ENCODE measurements around the gene B4GALT2.

Gene B4GALT2

DNA sequence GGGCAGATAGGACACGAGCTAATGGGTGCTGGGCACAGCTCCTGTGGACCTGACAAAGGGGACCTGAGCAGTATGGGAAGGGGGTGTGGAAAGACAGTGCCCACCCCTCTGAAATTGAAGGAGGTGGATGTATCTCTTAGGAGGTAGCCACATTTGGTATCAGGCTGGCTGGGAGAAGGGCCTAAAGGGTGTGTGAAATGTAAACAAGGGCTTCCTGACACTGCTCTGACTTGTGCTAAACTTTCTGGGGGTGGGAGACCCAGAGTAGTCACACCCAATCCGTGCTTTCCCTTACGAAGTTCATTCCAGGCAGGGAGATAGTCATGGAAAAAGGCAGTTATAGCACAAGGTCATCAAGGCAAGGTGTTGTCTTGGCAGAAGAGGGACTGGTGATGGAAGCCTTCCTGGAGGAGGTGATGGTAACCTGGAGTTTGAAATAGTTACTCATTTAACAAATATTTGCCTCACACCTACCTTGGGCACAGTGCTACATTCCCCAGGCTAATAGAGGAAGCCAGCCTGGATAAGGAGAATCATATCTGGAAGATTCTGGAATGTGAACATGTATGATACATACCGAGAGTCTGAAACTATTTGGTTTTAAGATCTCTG lies 7.1 kb downstream of the B4GALT2 start:
- DNase-seq = no peak

DNA sequence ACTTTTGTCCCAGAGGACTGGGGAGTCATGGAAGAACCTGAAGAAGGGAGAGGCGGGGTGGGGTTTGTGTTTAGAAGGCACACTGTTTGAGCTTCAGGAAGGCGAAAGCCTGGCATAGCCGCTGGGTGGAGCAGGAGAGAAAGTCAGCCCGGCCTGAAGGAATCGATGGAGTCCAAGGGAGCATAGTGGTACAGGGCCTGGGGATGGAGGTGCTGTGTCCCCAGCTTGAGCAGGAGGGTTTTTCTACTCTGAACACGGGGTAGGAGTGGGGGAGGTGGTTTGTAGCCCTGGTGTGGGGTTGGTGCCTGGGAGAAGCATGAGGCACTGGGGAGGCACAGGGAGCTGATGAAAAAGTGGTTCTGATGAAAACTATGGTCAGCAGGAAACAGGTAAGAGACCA lies 7.7 kb downstream of the B4GALT2 start:
- no peak for DNase-seq

DNA sequence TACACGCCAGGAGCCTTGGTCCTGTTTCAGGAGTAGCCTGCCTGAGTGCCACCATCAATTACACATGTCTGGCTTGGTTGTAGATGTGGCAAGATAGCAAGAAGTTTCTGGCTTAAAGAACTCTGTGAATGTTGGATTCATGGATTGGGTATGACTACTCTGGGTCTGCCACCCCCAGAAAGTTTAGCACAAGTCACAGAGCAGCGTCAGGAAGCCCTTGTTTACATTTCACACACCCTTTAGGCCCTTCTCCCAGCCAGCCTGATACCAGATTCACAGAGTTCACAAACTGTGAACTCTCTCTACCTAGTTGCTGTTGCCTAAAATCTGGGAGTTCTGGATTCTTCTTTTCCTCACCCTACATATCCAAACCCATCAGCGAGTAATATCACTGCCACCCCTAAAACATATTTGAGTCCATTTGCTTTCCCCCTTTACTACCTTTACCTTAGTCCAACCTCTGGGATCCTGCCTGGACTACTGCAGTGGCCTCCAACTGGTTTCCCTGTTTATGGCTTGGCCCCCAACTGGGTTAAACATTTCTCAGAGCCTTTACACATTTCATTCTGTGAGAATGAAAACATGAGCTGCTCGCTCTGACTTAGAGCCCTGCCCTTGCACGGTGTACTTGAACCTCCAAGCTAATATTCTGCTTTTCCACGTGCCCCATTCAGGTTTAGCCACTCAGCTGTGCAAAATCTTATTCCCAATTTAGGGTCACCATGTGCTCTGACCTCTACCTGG lies 8.3 kb downstream of the B4GALT2 start:
- DNase-seq = no peak

DNA sequence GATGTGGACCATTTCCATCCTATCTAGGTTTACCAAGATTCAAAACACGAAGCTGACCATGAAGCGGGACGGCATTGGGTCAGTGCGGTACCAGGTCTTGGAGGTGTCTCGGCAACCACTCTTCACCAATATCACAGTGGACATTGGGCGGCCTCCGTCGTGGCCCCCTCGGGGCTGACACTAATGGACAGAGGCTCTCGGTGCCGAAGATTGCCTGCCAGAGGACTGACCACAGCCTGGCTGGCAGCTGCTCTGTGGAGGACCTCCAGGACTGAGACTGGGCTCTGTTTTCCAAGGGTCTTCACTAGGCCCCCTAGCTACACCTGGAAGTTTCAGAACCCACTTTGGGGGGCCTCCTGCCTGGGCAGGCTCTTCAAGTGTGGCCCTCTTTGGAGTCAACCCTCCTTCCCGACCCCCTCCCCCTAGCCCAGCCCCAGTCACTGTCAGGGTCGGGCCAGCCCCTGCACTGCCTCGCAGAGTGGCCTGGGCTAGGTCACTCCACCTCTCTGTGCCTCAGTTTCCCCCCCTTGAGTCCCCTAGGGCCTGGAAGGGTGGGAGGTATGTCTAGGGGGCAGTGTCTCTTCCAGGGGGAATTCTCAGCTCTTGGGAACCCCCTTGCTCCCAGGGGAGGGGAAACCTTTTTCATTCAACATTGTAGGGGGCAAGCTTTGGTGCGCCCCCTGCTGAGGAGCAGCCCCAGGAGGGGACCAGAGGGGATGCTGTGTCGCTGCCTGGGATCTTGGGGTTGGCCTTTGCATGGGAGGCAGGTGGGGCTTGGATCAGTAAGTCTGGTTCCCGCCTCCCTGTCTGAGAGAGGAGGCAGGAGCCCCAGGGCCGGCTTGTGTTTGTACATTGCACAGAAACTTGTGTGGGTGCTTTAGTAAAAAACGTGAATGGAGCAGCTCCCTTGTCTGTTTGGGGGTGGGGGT lies 11.5 kb downstream of the B4GALT2 start:
- DNase-seq = no peak

DNA sequence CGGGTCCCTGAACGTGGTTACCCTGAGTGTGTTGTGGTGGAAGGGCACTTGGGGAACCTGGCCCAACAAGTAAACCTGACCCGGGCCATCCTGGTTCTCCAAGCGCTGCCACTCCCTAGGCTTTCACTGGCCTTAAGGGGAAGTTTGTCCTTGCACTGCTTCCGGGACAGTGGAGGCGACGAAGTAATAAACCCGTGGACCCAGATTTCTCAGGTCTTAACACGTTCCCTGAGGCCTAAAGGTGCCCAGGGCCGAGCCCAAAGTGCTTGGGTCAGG lies 12.1 kb downstream of the B4GALT2 start:
- DNase-seq = no peak

DNA sequence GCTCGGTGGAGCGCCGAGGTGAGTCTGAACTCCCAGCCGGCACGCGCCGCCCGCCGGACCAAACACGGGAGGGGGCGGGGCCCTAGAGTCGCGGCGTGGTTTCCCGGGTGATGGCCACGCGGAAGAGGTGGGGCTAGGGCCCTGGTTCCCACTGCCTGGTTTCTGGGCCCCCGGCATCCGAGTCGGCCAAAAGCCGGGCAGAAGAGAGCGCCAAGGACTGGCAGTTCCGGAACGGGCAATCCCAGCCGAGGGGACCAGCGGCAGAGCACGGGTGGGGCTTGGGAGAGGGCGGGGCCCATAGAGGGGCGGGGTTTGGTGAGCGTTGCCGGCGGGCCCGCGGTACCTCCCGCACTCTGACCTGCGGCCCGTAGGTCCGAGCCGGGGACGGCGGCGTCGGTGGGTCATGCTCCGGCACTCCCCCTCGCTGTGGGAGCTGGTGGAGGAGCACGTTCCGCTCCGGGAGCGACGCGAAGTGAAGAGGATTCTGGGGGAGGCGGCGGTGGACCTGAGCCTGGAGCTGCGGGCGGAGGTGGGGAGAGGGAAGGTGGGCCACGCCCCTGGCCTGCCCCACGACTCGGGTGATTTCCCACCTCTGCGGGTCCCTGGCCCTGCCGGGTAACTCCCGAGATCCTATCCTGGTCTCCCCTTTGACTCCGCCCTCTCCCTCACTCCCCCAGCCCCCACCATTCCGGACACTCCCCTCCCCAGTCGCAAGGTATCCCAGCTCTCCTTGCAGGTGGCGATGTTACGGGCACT lies 12.6 kb downstream of the B4GALT2 start, which contains the start of gene CCDC24:
TSS of gene CCDC24 (plus strand) at position 124 of the 756 bp plus-strand sequence. CDS start at position 404, 280 bp downstream.
- DNase-seq = peak; percentile 67 to 70

DNA sequence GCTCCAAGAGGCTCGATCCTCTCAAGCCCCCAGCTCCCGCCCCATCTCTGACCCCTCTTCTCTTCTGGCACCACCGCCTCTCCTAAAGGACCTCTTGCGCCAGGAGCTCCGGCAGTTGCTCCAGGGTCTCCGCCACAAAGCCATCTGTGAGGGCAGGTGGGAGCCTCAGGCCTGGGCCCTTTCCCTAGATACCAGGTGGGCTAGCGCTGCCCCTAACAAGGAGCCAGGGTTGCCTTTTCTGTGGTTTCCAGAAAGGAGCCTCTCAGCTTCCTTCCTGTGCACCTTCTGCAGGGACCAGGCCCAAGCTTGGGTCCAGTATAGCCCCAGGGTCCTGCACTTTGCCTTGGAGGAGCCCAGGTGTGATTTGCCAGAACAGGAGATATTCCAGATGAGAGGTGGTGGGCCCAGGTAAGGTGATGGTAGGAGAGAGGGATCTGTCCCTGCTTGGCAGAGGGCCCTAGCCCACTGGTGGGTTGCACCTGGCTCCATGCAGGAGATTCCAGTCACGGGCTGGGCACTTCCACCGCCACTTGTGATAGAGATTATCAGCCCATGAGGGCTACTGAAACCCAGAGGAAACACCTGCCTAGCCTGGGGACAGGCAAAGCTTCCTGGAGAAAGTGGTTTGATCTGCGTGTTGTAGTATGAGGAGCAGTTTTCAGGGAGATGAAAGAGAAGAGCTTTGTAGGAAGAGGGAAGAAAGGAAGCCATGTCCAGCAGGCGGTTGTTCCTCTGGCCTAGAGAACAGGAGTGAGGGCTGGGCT lies 13.4 kb downstream of the B4GALT2 start:
- DNase-seq = no peak

DNA sequence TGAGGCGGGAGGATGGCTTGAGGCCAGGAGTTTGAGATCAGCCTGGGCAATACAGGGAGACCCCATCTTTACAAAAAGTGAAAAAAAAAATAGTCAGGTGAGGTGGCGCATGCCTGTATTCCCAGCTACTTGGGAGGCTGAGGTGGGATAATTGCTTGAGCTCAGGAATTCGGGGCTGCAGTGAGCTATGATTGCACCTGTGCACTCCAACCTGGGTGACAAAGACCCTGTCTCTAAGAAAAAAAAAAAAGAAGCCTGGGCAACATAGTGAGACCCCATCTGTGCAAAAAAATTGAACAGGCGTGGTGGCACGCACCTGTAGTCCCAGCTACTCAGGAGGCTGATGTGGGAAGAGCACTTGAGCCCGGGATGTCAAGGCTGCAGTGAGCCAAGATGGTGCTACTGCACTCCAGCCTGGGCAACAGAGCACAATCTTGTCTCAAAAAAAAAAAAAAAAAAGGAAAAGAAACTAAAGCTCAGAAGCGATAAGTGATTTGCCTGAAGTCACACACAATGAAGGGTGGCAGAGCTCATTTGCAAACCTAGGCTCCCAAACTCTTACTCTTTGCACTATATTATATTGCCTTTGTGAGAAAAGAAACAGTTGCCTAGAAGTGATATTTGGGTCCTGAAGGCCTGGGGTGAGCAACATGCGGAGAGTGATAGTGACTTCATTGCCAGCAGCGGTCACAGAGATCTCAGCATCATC lies 14.3 kb downstream of the B4GALT2 start:
- no peak for DNase-seq

DNA sequence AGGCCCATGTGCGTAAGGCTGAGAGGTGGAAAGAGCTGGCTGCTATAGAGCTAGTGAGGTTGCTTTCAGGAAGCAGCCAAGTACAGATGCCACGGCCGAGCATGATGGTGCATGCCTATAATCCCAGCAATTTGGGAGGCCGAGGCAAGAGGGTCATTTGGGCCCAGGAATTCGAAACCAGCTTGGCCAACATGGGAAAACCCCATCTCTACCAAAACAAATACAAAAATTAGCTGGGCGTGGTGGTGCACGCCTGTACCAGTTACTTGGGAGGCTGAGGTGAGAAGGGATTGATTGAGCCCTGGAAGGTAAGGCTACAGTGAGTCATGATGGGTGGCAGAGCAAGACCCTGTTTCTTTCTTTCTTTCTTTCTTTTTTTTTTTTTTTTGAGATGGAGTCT lies 15.1 kb downstream of the B4GALT2 start:
- DNase-seq = no peak

DNA sequence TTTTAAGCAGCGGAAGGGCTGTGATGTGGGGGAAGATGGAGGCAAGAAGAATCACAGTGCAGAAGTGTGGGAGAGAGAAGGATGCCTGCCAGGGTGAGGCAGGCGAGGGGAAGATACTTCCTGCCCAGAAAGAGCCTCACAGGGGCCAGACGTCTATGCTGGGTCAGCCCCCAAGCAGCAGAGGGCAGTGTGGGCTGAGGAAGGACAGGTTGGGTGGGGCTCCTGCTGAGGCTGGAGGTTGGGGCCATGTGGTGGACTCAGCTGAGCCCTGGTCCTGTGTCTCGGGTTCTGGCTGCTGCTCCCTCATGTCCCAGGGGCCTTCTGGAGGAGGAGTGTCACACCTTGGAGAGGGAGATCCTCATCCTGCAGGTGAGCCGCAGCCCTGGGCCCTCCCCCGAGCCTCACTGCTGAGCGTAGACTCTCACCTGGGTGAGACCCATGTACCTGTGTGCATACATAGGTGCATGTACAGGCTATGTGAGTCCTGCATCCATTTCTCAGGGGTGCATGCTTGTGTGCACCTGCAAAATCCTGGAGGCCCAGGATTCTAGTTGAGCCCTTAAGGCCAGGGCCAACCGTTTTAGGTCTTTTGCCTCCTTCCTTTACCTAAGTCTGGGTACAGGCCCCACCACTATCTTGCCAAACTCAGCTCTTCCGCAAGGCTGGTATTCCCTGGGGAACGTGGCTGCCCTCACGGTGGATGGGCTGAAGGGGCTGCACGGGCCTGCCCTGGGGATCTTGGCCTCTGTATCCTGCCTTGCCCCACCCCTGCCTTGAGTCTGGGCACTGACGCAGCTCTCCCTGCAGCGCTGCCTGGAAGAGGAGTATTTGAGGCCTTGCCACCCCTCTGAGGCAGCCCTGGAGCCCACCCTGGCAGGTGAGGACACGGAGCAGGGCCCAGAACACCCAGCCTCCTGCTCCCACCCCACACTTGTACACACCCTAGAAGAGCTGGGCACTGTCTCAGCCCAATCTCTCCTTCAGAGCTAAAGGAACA lies 16.1 kb downstream of the B4GALT2 start:
- no peak for DNase-seq

DNA sequence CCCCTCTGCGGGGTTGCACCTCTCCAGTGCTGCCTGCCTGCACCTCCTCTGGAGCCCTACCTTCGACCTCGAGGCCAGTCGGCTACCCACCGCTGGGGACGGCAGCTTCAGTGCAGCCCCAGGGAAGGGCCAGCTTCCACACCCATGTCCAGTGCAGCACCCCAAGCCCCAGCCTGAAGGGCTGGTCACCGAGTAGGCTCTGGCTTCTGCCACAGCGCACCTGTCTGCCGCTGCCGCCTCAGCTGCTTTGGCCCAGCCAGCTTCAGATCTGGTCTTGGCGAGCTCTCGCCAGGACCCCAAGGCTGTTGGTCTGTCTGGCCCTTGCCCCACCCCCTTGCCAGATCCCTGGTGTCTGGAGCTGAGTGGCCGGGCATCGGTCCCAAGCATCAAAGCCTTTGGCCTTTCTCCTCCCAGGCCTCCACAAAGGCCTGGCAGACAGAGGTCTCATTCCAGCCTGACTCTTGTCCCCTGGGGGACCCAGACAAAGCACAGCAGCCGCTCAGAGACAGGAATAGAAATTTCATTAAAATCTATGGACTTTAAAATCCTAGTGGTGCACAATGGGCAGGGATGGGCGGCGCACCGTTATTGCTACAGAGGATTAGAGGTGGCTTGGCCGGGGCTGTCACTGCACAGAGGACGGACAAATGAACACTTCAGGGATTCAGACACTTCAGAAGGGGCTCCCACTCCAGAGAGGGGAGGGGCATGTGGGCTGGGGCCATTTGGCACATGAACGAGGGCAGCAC lies 17.1 kb downstream of the B4GALT2 start:
- DNase-seq = no peak

DNA sequence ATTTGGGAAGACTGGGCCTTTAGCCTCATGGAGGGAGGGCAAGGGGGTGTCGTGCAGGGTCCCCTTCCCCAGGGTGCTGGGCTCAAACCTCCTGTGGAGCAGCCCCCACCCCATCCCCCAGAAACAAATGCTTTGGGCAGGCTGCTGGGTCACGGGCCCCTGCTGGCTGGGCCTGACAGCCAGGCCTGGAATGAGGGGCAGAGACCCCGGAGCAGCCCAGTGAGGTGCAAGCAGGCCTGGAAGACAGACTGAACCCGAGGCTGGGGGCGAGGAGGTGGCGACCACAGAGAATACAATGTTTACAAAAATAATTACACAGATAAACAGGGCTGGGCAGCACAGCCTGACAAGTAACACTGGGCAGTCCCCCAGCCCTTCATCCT lies 17.7 kb downstream of the B4GALT2 start:
- no peak for DNase-seq

DNA sequence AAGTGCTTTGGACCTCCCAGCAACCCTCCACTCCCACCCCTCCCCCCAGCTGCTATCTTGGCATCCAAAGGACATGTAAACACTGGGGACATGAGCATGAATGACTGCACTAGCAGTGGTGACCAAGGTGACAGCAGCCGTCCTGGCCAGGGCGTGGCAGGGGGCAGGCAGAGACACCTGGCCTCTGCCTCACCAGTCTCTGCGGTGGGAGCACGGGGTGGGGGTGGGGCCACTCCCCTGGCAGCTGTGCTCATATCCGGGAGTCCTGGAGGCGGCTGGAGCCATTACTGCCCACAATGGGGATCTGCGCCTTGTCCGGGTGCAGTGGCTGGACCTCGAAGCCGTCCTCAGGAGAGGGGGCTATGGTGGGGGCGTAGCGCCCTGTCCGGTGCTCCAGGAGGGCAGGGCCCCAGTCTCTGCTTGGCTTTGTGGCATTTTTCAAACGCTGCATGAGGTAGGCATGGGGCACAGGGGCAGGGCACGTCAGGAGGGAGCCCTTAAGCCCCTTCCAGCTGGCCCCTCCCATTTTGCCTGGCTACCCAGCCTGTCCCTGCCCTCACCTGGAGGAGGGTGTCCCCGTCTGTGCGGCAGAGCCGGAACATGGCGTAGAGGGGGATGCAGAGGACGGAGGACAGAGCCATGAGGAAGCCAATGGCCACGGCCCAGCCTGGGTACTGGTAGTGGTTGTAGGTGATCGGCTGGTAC lies 18.4 kb downstream of the B4GALT2 start:
- no peak for DNase-seq

DNA sequence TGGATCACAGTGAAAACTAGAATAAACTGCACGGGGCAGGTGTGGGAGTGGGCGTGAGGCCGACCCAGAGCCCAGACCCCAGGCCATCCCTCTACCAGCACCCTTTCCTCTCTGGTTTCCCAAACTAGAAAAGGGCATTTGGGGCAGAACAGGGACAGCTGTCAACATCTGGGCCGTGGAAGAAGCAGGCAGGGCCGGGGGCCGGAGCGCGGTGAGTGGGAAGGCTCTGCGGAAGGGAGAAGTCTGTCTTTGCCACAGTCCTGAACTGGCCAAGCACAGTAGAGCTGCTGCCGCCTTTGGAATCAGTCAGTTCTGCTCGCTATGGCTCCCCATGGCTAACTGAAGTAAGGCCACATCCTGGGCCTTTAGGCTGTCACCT lies 19.0 kb downstream of the B4GALT2 start:
- DNase-seq = no peak

DNA sequence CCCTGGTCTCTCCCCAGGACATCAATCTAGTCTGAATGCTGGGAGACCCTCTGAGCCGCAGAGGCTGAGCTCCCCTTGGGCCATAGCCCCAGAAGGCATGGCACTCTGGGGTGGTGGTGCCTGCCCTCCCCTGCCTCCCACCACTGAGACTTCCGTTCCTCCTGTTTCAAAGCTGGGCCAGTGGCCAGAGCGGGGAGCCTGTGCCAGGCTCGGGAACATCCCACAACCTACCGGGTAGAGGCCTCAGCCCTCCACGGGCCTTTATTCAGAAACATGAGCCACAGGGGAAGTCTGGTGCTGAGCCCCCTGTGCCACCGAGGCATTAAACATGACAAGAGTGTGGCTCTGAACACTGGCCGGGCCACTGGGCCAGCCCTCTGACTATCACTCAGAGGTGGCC lies 20.4 kb downstream of the B4GALT2 start:
- DNase-seq = no peak

DNA sequence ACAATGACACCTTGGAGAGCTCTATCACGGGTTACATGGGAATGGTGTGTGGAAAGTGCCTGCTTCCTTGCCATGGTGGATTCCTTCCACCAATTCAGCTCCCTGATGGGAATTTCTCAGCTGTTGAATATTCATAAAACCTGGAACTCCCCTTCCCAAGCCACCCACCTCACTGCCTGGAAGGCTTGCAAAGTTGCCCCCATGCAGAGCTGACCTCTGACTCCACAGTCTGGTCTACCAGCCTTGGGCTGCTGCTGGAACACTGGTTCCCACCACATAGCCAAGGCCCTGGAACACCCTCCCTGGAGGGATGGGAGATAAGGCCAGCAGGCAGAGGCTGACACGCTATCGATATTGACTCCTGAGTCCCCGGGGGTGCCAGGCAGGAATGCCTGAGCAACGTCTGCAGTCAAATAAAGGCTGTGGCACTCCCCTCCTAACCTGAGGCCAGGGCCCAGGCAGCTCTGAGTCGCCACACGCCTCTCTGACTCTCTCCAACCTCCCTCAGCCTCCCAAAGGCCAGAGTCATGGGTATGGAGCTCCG lies 21.2 kb downstream of the B4GALT2 start:
- no peak for DNase-seq

DNA sequence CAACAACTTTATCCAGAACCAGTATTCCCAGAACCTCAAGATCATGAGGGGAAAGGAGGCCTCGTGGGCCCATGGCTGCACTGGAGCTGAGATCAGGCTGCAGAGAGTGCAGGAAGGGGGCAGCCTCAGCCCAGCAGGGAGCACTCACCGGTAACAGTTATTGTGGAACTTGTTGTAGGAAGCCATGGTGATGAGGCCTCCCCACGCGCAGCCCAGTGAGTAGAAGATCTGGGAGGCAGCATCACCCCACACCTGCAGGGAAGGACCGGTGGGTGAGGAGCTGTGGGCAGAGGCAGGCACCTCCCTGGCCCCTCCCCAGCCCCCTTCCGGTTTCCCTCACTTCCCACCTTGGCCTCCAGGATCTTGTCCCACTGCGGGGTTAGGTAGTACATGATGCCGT lies 23.2 kb downstream of the B4GALT2 start:
- DNase-seq = no peak

DNA sequence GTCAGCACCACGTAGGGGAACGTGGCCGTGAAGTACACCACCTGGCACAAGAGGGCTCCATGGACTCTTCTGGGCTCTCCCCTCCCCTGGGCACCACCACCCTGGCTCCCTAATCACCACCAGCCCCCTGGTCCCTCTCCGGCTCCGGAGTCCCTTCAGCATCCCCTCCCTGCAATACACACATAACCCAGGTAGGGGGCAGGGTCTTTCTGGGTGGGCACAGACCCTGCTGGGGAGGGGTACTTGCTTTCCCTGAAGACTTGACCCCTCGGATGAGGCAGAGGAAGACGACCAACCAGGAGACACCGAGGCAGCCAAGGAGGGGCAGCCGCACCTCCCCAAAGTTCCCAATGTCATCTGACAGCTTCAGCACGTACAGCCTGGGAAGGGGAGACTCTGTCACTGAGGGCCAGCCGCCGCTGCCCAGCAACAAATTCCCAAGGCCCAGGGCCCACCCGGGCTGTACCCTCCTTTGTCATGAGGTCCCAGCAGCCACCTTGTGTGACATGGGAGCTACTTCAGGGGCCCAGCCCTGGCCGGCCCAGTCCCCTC lies 23.7 kb downstream of the B4GALT2 start:
- no peak for DNase-seq

All from activated CD4-positive, alpha-beta T cell treated with anti-CD3 and anti-CD28 coated beads for 4 hours (primary cell).